ENCODE results near the gene IL32. TPM values are rescaled to one million over a fixed set of nuclear protein-coding genes. Genes with fewer than 3 reads are reported as not detected.

Gene IL32
- total RNA-seq, 1 donor from 2014 or later = 79.1 TPM

GRCh38 chr16:3027489-3027795 lies 38.0 kb upstream of the IL32 start:
- DNase-seq (no peak), ATAC-seq (no peak)
- no peak for TF ChIP-seq CTCF (IDR thresholded peaks at IDR 0.05)
- Histone ChIP-seq H3K4me3 (no peak overlapping the region), H3K4me1 (peaks cover 43% of the 10 kb centered on the region), H3K27me3 (ENCODE audit: low read depth) (peaks cover 36% of the 10 kb centered on the region), H3K9me3 (no peaks in the 10 kb centered on the region), H3K36me3 (peaks cover 18% of the 10 kb centered on the region), H3K27ac (no peak overlapping the region)
- intact Hi-C loops (cut with DNase I) = no loop called here

- TF ChIP-seq CTCF (IDR thresholded peaks at IDR 0.05) = peak; percentile 77
- H3K27ac ChIP-seq = no peak overlapping the region
- peak; percentile 91 for DNase-seq
- ATAC-seq = peak; percentile 63 to 78
- H3K27me3 ChIP-seq (ENCODE audit: low read depth) = peaks cover 43% of the 10 kb centered on the region
- intact Hi-C loops (cut with DNase I) = no loop called here
- H3K36me3 ChIP-seq = peaks cover 18% of the 10 kb centered on the region
- H3K9me3 ChIP-seq = no peaks in the 10 kb centered on the region
- H3K4me1 ChIP-seq = peaks cover 36% of the 10 kb centered on the region
- no peak overlapping the region for H3K4me3 ChIP-seq
Observed at GRCh38 chr16:3027983-3028715, 37.3 kb upstream of the IL32 start.

GRCh38 chr16:3028716-3029319 lies 36.6 kb upstream of the IL32 start:
- no peak overlapping the region for H3K4me3 ChIP-seq
- no peaks in the 10 kb centered on the region for H3K9me3 ChIP-seq
- ATAC-seq (no peak), DNase-seq (no peak)
- TF ChIP-seq CTCF (IDR thresholded peaks at IDR 0.05) = no peak
- H3K27me3 ChIP-seq (ENCODE audit: low read depth) = peaks cover 48% of the 10 kb centered on the region
- peaks cover 31% of the 10 kb centered on the region for H3K4me1 ChIP-seq
- intact Hi-C loops (cut with DNase I) = no loop called here
- peaks cover 18% of the 10 kb centered on the region for H3K36me3 ChIP-seq
- no peak overlapping the region for H3K27ac ChIP-seq

- no peak overlapping the region for H3K27ac ChIP-seq
Observed at GRCh38 chr16:3029491-3030221, 35.8 kb upstream of the IL32 start.

More at GRCh38 chr16:3029491-3030221, 35.8 kb upstream of the IL32 start:
- H3K4me3 ChIP-seq = peak overlapping the region; percentile 27
- H3K9me3 ChIP-seq = no peaks in the 10 kb centered on the region
- peaks cover 56% of the 10 kb centered on the region for H3K27me3 ChIP-seq (ENCODE audit: low read depth)
- intact Hi-C loops (cut with DNase I) = no loop called here
- ATAC-seq = no peak
- peaks cover 18% of the 10 kb centered on the region for H3K36me3 ChIP-seq
- H3K4me1 ChIP-seq = peaks cover 26% of the 10 kb centered on the region
- DNase-seq = no peak
- TF ChIP-seq CTCF (IDR thresholded peaks at IDR 0.05) = no peak

All from lower lobe of right lung (tissue), 2 donors.